ENCODE data around the gene NRM. TPM values are rescaled to one million over a fixed set of nuclear protein-coding genes. Genes with fewer than 3 reads are reported as not detected.

The NRM gene
- total RNA-seq, 4 donors from 2014 or later: 6.0 to 13.3 (median 6.9) TPM

GRCh38 chr6:30688569-30688968, 2.2 kb downstream of the NRM start:
- no peak for TF ChIP-seq CTCF (IDR thresholded peaks at IDR 0.05)
- no peak for TF ChIP-seq POLR2A (IDR thresholded peaks at IDR 0.05)
- TF ChIP-seq EP300 (IDR thresholded peaks at IDR 0.05): no peak
- WGBS, 2 donors: 80 to 83% methylated on average over 9 of the region's 9 CpGs
- Histone ChIP-seq H3K36me3 (no peaks in the 10 kb centered on the region), H3K4me3 (peak overlapping the region in 1 of 4 donors; percentile 92), H3K9me3 (no peaks in the 10 kb centered on the region), H3K27me3 (no peaks in the 10 kb centered on the region), H3K4me1 (peaks cover 0 to 65% (median 41%) of the 10 kb centered on the region in 4 donors), H3K27ac (peak overlapping the region; percentile 97 to 99 (median 98))
- DNase-seq (ENCODE audit: low spot score in 2 of 2): no peak

GRCh38 chr6:30687659-30688431, 2.9 kb downstream of the NRM start:
- Histone ChIP-seq H3K9me3 (no peaks in the 10 kb centered on the region), H3K36me3 (no peaks in the 10 kb centered on the region), H3K4me1 (peaks cover 0 to 73% (median 47%) of the 10 kb centered on the region in 4 donors), H3K27ac (peak overlapping the region; percentile 97 to 99 (median 98)), H3K4me3 (peak overlapping the region; percentile 73 to 92 (median 83)), H3K27me3 (no peaks in the 10 kb centered on the region)
- DNase-seq (ENCODE audit: low spot score in 2 of 2): peak in 1 of 2 donors; percentile 38
- TF ChIP-seq CTCF (IDR thresholded peaks at IDR 0.05): peak; percentile 10 to 41 (median 23)
- no peak for TF ChIP-seq EP300 (IDR thresholded peaks at IDR 0.05)
- 8 to 10% methylated on average over 22 of the region's 22 CpGs for WGBS, 2 donors

GRCh38 chr6:30686908-30687658, 3.7 kb downstream of the NRM start:
- Histone ChIP-seq H3K4me1 (peaks cover 0 to 80% (median 54%) of the 10 kb centered on the region in 4 donors), H3K36me3 (no peaks in the 10 kb centered on the region), H3K9me3 (no peaks in the 10 kb centered on the region), H3K27me3 (no peaks in the 10 kb centered on the region), H3K27ac (peak overlapping the region; percentile 97 to 99 (median 98)), H3K4me3 (peak overlapping the region; percentile 73 to 92 (median 83))
- 1% methylated on average over 33 to 48 of the region's 52 CpGs for WGBS, 2 donors
- peak; percentile 17 to 48 for TF ChIP-seq POLR2A (IDR thresholded peaks at IDR 0.05)
- TF ChIP-seq EP300 (IDR thresholded peaks at IDR 0.05): peak; percentile 72 to 95
- TF ChIP-seq CTCF (IDR thresholded peaks at IDR 0.05): no peak
- peak; percentile 89 for DNase-seq (ENCODE audit: low spot score in 2 of 2)

GRCh38 chr6:30686009-30686907, 4.5 kb downstream of the NRM start, which contains the start of gene PPP1R18:
Gene PPP1R18, minus strand, starts transcription at chr6:30686645. Its CDS starts 627 bp downstream, at chr6:30686018.
- H3K9me3 ChIP-seq: no peaks in the 10 kb centered on the region
- 0 to 1% methylated on average over 23 to 24 of the region's 41 CpGs for WGBS, 2 donors
- H3K4me1 ChIP-seq: peaks cover 0 to 84% (median 58%) of the 10 kb centered on the region in 4 donors
- DNase-seq (ENCODE audit: low spot score in 2 of 2): peak; percentile 71 to 72
- H3K4me3 ChIP-seq: peak within 1 kb of the TSS; percentile 73 to 92 (median 83)
- no peaks in the 10 kb centered on the region for H3K36me3 ChIP-seq
- peak within 1 kb of the TSS; percentile 97 to 99 (median 98) for H3K27ac ChIP-seq
- no peaks in the 10 kb centered on the region for H3K27me3 ChIP-seq
- TF ChIP-seq CTCF (IDR thresholded peaks at IDR 0.05) (no peak), EP300 (IDR thresholded peaks at IDR 0.05) (peak in 1 of 2 donors; percentile 47), POLR2A (IDR thresholded peaks at IDR 0.05) (peak in 1 of 2 donors; percentile 32)
